G401.6 (cell line): ENCODE results near the gene TM7SF3.

Experiments
- FAIRE-seq: peaks from 2 replicates; lab custom pipeline; 2012; peaks lifted over from hg19 to GRCh38; lab: Jason Lieb, UNC

TM7SF3 gene

DNA sequence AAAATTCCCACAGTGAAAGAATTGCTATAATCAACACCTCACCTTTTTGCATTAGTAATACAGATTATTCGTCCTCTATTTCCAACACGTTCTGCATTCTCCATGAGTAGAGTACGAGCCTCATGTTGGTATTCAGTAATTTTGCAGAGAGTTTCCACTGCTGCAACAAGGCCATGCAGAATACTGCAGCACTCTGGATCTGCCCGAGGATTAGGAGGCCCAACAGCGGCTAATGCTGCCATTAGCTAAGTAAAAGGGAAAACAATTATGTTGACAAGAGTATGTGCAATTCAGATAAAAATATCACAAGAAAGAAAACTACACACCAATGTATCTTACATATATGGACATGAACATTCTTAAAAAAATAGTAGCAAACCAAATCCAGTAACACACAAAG, 85.5 kb downstream of the TM7SF3 start:
- no peak for FAIRE-seq
